ENCODE measurements around the gene ZNF44. TPM values are rescaled to one million over a fixed set of nuclear protein-coding genes. Genes with fewer than 3 reads are reported as not detected.

The ZNF44 gene
- total and polyA plus RNA-seq, 2 of the 13 experiments (the other 11 are each of a cell fraction or from before 2014, with no cell fraction given), result 6.9 to 15.7 TPM

- TF ChIP-seq ZNF768 (CRISPR knock-in tag; IDR thresholded peaks at IDR 0.05) (no peak), THAP8 (CRISPR knock-in tag; IDR thresholded peaks at IDR 0.05; ENCODE audit: borderline replicate concordance) (no peak), THAP11 (CRISPR knock-in tag; IDR thresholded peaks at IDR 0.05) (peak; percentile 57; the same call in 1 of the 2 replicates), BATF2 (CRISPR knock-in tag; IDR thresholded peaks at IDR 0.05) (no peak), ETV5 (CRISPR knock-in tag; IDR thresholded peaks at IDR 0.05; ENCODE audit: borderline replicate concordance) (peak; percentile 30; the same call in 1 of the 2 replicates), ZBED4 (CRISPR knock-in tag; IDR thresholded peaks at IDR 0.05; ENCODE audit: borderline replicate concordance) (no peak), ZNF556 (CRISPR knock-in tag; IDR thresholded peaks at IDR 0.05; ENCODE audit: borderline replicate concordance) (no peak), MIER3 (CRISPR knock-in tag; IDR thresholded peaks at IDR 0.05; ENCODE audit: borderline replicate concordance) (0 out of 2 replicates have a peak, but pooled peaks have one; percentile 37), ZNF224 (CRISPR knock-in tag; IDR thresholded peaks at IDR 0.05) (no peak), ZNF770 (CRISPR knock-in tag; IDR thresholded peaks at IDR 0.05) (peak; percentile 40; the same call in 1 of the 2 replicates), SIX4 (CRISPR knock-in tag; IDR thresholded peaks at IDR 0.05) (peak; percentile 57), ARHGAP35 (CRISPR knock-in tag; IDR thresholded peaks at IDR 0.05; ENCODE audit: borderline replicate concordance) (no peak), ZKSCAN5 (CRISPR knock-in tag; IDR thresholded peaks at IDR 0.05) (no peak), YEATS4 (CRISPR knock-in tag; IDR thresholded peaks at IDR 0.05; ENCODE audit: borderline replicate concordance) (no peak), FOSL2 (CRISPR knock-in tag; IDR thresholded peaks at IDR 0.05) (peak; percentile 79), RBAK (CRISPR knock-in tag; IDR thresholded peaks at IDR 0.05) (no peak), MED8 (CRISPR knock-in tag; IDR thresholded peaks at IDR 0.05; ENCODE audit: insufficient replicate concordance) (no peak), ZNF572 (CRISPR knock-in tag; IDR thresholded peaks at IDR 0.05) (no peak), ZNF547 (CRISPR knock-in tag; IDR thresholded peaks at IDR 0.05) (no peak), JUND (CRISPR knock-in tag; IDR thresholded peaks at IDR 0.05) (no peak), ATAD3A (CRISPR knock-in tag; IDR thresholded peaks at IDR 0.05) (no peak), ZBTB42 (CRISPR knock-in tag; IDR thresholded peaks at IDR 0.05) (no peak), RBM39 (IDR thresholded peaks at IDR 0.05; ENCODE audit: low read depth, low read length, poor library complexity, severe bottlenecking) (no peak)
Observed at GRCh38 chr19:12331211-12331941, 36.7 kb upstream of the ZNF44 start (continued).

Measured in HepG2 (cell line).